Thoracic aorta (tissue), 2 donors: ENCODE data around the gene TSGA10IP. TPM values are rescaled to one million over a fixed set of nuclear protein-coding genes. Genes with fewer than 3 reads are reported as not detected.

Experiments
- ATAC-seq: fragments of 150-250 bp; one replicate; pipeline ENCODE4 v1.8.0; 2017; ENCODE audit warnings: low read depth; ENCODE audit not compliant: insufficient number of reproducible peaks, low FRiP score
- DNase-seq: peaks from one replicate; pipeline ENCODE4 v3.0.0-alpha.2; 2020; ENCODE audit warnings: low spot score
- H3K27ac ChIP-seq, 2 donors: fragments of 200-600 bp; sonication (generic); 1 replicate in 1 of 2; 2 replicates in 1 of 2; pipeline ENCODE4 v1.5.1; 2016; ENCODE audit warnings: mild to moderate bottlenecking in 2 of 2, moderate library complexity in 2 of 2
- H3K27me3 ChIP-seq: fragments of 200-600 bp; sonication (generic); replicated peaks from 2 replicates; pipeline ENCODE4 v1.6.0; 2016; ENCODE audit warnings: mild to moderate bottlenecking; ENCODE audit not compliant: insufficient read depth
- H3K36me3 ChIP-seq: fragments of 200-600 bp; sonication (generic); one replicate; pipeline ENCODE4 v1.5.1; 2016
- H3K4me1 ChIP-seq, 2 donors: fragments of 200-600 bp; sonication (generic); 1 replicate in 1 of 2; 2 replicates in 1 of 2; pipeline versions ENCODE4 v1.5.1 to v1.6.0; 2016; ENCODE audit warnings: low read depth in 2 of 2, mild to moderate bottlenecking in 1 of 2; ENCODE audit not compliant: control insufficient read depth in 1 of 2
- H3K4me3 ChIP-seq: fragments of 200-600 bp; sonication (generic); 2 replicates; pipeline ENCODE4 v1.5.1; 2016; ENCODE audit warnings: mild to moderate bottlenecking
- H3K9me3 ChIP-seq: fragments of 200-600 bp; sonication (generic); 2 replicates; pipeline ENCODE4 v1.5.1; 2016
- total RNA-seq, 2 donors: library from RNA; depleted of rRNA; stranded (reverse); fragments of >200 nt; gene quantifications; one replicate each; pipeline versions ENCODE4 v1.1.0 to v1.2.3, GENCODE V29; 2016
- TF ChIP-seq, protein P1 (sequence below): fragments of 200-600 bp; sonication (generic); IDR thresholded peaks from one replicate; pipeline ENCODE4 v1.5.1; 2019; ENCODE audit warnings: antibody characterized with exemption

TSGA10IP gene
- total RNA-seq, 2 donors from 2014 or later: not detected

DNA sequence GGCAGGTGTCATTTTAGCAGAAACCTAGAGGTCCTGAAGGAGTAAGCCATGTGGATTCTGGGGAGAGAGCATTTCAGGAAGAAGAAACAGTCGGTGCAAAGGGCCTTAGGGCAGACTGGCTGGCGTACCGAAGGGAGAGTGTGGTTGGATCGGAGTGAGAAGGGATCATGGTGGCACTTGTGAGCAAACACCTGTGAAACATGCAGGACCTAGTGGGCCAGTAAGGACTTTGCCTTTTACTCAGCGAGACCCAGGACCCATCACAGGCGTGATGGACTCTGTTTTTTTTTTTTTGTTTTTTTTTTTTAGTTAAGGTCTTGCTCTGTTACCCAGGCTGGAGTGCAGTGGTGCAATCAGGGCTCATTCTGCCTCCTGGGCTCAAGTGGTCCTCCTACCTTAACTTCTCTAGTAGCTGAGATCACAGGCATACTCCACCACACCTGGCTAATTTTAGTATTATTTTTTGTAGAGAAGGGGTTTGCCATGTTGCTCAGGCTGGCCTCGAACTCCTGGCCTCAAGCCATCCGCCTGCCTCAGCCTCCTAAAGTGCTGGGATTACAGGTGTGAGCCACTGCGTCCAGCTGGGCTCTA lies 3.5 kb upstream of the TSGA10IP start:
- no peak for ATAC-seq
- Histone ChIP-seq H3K27ac (peak overlapping the region in 1 of 2 donors; percentile 8), H3K4me3 (no peak overlapping the region), H3K27me3 (no peaks in the 10 kb centered on the region), H3K9me3 (no peaks in the 10 kb centered on the region), H3K4me1 (no peaks in the 10 kb centered on the region), H3K36me3 (no peaks in the 10 kb centered on the region)
- TF ChIP-seq, protein P1, sequence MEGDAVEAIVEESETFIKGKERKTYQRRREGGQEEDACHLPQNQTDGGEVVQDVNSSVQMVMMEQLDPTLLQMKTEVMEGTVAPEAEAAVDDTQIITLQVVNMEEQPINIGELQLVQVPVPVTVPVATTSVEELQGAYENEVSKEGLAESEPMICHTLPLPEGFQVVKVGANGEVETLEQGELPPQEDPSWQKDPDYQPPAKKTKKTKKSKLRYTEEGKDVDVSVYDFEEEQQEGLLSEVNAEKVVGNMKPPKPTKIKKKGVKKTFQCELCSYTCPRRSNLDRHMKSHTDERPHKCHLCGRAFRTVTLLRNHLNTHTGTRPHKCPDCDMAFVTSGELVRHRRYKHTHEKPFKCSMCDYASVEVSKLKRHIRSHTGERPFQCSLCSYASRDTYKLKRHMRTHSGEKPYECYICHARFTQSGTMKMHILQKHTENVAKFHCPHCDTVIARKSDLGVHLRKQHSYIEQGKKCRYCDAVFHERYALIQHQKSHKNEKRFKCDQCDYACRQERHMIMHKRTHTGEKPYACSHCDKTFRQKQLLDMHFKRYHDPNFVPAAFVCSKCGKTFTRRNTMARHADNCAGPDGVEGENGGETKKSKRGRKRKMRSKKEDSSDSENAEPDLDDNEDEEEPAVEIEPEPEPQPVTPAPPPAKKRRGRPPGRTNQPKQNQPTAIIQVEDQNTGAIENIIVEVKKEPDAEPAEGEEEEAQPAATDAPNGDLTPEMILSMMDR: no peak
- DNase-seq: no peak

GRCh38 chr11:65942531-65942930 lies 2.7 kb upstream of the TSGA10IP start:
- Histone ChIP-seq H3K36me3 (no peaks in the 10 kb centered on the region), H3K4me1 (no peaks in the 10 kb centered on the region), H3K9me3 (no peaks in the 10 kb centered on the region), H3K4me3 (no peak overlapping the region), H3K27me3 (no peaks in the 10 kb centered on the region), H3K27ac (no peak overlapping the region)
- TF ChIP-seq, protein P1: no peak
- ATAC-seq (no peak), DNase-seq (no peak)

DNA sequence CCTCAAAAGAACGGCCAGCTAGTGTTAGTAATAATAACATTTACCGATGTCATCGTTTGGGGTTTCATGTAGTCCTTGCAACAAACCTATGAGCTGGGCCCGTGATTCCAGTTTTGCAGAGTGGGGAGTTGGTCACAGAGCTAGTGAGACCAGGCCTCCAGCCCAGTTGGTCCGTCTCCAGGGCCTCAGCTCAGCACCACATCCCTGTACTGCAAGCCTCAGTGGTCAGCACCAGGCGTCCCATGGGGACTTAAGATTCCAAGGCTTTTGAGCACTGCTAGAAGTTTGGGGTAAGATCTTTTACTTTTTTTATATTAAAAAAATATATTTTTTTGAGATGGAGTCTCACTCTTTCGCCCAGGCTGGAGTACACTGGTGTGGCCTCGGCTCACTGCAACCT lies 1.1 kb upstream of the TSGA10IP start:
- TF ChIP-seq, protein P1: no peak
- H3K27ac ChIP-seq: no peak overlapping the region
- no peak for ATAC-seq

GRCh38 chr11:65944767-65945166 lies 513 bp upstream of the TSGA10IP start:
- H3K27me3 ChIP-seq: no peaks in the 10 kb centered on the region
- H3K4me1 ChIP-seq: no peaks in the 10 kb centered on the region
- DNase-seq (no peak), ATAC-seq (no peak)
- no peaks in the 10 kb centered on the region for H3K36me3 ChIP-seq
- TF ChIP-seq, protein P1: no peak
- H3K9me3 ChIP-seq: no peaks in the 10 kb centered on the region
- H3K27ac ChIP-seq: no peak overlapping the region
- H3K4me3 ChIP-seq: no peak overlapping the region

More for the DNA sequence above, 1.1 kb upstream of the TSGA10IP start:
- Histone ChIP-seq H3K27me3 (no peaks in the 10 kb centered on the region), H3K4me3 (no peak overlapping the region), H3K4me1 (no peaks in the 10 kb centered on the region), H3K9me3 (no peaks in the 10 kb centered on the region), H3K36me3 (no peaks in the 10 kb centered on the region)
- DNase-seq: no peak

DNA sequence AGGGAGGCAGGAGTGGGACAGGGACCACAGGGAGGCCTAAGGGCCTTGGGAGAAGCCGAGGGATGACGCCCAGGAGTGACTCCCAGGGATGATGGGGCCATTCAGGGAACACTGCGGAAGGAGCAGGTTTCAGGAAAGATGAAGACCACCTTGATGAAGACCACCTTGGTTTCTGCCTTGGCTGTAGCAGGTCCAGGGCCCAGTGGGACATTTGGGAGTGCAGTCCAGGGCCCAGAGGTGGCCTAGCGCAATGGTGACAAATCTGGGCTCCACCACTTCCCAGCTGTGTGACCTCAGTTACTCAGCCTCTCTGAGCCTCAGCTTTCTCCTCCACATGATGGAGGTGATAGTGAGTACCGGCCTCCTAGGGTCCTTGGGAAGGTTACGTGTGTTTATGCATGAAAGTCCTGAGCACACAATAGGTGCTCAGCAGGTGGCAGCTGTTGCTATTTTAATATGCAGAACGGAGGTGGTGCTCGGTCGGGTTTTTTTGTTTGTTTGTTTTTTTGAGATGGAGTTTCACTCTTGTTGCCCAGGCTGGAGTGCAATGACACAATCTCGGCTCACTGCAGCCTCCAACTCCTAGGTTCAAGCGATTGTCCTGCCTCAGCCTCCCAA lies 770 bp downstream of the TSGA10IP start:
- Histone ChIP-seq H3K4me1 (no peaks in the 10 kb centered on the region), H3K27me3 (no peaks in the 10 kb centered on the region), H3K4me3 (no peak overlapping the region), H3K36me3 (no peaks in the 10 kb centered on the region), H3K27ac (no peak overlapping the region), H3K9me3 (no peaks in the 10 kb centered on the region)
- no peak for ATAC-seq
- TF ChIP-seq, protein P1: no peak
- no peak for DNase-seq
